Measurements from ENCODE around the gene TTC28. TPM values are rescaled to one million over a fixed set of nuclear protein-coding genes. Genes with fewer than 3 reads are reported as not detected.

Gene TTC28
- total and polyA plus RNA-seq, 8 donors: 2.2 to 18.6 (median 11.5) TPM

DNA sequence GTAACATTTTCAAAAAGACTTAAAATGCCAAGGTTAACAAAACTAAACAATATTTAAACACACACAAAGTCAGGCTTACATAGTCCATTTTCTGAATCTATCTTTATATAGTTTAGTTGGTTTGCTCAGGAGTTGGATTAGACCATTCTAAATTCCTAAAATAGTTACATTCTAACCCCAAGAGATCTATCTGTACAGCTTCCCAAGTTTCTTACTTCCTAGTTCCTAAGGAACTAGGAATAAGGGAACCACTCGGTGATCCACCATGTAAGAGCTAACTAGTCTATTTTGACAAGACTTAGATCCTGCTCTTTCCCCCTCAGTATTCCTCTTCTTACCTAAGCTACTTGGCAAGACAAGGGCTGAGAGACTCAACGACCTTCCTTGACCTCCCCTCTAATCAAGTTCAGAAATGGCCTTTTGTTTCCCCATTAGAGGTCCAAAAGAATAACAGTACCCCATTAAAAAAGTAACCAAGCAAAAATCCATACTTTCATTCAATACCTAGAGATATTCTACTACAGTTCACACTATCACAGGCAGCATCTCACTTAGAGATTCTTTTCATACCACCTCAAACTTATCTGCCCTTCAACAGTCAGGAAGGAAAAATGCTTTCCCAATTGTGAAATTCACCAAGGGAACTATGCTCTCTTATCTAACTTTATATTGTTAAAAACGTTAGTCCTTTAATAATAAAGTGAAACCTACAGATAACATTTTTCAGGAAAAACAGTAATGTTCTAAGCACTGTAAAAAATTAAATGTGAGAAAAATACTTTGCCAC, 253.1 kb downstream of the TTC28 start:
- DNase-seq (no peak), FAIRE-seq (peak; percentile 45), ATAC-seq (peak in 2 of 4 donors; percentile 26 to 35)
- no peaks in the 10 kb centered on the region for H3K27me3 ChIP-seq
- no peaks in the 10 kb centered on the region for H3K36me3 ChIP-seq
- peaks cover 13 to 22% (median 14%) of the 10 kb centered on the region in 3 donors for H3K4me1 ChIP-seq
- WGBS, 2 donors: 21 to 32% methylated on average over 3 of the region's 3 CpGs
- H3K27ac ChIP-seq: no peak overlapping the region
- H3K9me3 ChIP-seq: no peaks in the 10 kb centered on the region
- TF ChIP-seq, protein P1, sequence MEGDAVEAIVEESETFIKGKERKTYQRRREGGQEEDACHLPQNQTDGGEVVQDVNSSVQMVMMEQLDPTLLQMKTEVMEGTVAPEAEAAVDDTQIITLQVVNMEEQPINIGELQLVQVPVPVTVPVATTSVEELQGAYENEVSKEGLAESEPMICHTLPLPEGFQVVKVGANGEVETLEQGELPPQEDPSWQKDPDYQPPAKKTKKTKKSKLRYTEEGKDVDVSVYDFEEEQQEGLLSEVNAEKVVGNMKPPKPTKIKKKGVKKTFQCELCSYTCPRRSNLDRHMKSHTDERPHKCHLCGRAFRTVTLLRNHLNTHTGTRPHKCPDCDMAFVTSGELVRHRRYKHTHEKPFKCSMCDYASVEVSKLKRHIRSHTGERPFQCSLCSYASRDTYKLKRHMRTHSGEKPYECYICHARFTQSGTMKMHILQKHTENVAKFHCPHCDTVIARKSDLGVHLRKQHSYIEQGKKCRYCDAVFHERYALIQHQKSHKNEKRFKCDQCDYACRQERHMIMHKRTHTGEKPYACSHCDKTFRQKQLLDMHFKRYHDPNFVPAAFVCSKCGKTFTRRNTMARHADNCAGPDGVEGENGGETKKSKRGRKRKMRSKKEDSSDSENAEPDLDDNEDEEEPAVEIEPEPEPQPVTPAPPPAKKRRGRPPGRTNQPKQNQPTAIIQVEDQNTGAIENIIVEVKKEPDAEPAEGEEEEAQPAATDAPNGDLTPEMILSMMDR (IDR thresholded peaks at IDR 0.05): no peak
- no peak overlapping the region for H3K4me3 ChIP-seq
- intact Hi-C loops (cut with DNase I): no loop called here

GRCh38 chr22:28425211-28425610, 254.4 kb downstream of the TTC28 start:
- TF ChIP-seq, protein P1 (IDR thresholded peaks at IDR 0.05): no peak
- H3K4me3 ChIP-seq: no peak overlapping the region
- H3K4me1 ChIP-seq: peaks cover 11 to 22% (median 13%) of the 10 kb centered on the region in 3 donors
- 92 to 93% methylated on average over 2 of the region's 2 CpGs for WGBS, 2 donors
- H3K36me3 ChIP-seq: no peaks in the 10 kb centered on the region
- H3K27me3 ChIP-seq: no peaks in the 10 kb centered on the region
- no peak overlapping the region for H3K27ac ChIP-seq
- no peaks in the 10 kb centered on the region for H3K9me3 ChIP-seq
- FAIRE-seq: no peak
- ATAC-seq: no peak
- intact Hi-C loops (cut with DNase I): no loop called here
- DNase-seq: no peak

DNA sequence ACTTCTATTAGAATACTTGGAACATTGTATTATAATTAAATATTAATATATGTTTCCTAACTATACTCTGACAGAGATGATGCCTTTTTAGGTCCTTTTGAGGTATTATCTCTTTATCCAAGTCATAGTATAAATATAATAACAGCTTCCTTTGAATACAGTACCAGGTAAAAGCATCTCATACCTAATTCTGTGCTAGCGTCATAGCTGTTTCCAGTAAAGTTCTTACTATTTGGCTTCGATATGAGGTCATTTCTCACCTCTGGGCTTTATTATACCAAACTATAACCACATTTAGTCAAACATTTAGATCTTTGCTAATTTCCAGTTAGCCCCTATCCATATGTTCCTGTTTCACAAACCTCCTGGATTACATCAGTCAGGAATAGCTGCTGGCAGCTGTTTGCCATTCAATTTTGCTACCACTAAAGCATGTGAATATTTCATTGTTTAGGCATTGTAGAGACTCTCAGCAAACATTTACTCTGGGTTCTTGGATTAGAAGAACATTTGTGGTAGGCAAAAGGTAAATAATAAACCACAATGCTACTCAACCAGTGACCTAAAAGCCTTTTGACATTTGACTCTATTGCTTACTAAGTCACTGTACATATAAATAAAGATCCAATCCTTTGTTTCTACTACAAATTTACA, 255.1 kb downstream of the TTC28 start:
- WGBS, 2 donors: 92 to 94% methylated on average over 2 of the region's 2 CpGs
- intact Hi-C loops (cut with DNase I): no loop called here
- ATAC-seq (peak in 3 of 4 donors; percentile 52 to 64 (median 62)), DNase-seq (no peak), FAIRE-seq (no peak)
- Histone ChIP-seq H3K4me1 (peaks cover 13 to 26% (median 14%) of the 10 kb centered on the region in 3 donors), H3K36me3 (no peaks in the 10 kb centered on the region), H3K9me3 (no peaks in the 10 kb centered on the region), H3K27me3 (no peaks in the 10 kb centered on the region), H3K27ac (no peak overlapping the region), H3K4me3 (no peak overlapping the region)
- TF ChIP-seq, protein P1 (IDR thresholded peaks at IDR 0.05): no peak

DNA sequence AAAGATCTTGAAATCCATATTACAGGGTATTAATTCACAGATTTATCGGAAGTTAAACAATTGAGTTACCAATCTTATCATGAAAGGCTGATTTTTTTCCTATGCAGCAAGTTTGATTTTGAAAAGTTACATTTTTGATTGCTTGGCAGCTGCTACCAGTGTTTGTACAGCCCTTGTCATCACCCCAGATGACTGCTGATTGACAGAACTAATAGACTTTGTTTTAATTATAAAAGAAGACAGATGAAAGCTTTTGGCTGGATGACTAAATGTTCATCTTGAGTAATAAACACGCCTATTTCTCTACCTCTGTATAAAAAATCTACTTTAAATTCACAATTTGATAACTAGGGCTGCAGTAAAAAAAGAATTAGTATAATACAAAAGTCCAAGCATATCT, 259.7 kb downstream of the TTC28 start:
- Histone ChIP-seq H3K36me3 (no peaks in the 10 kb centered on the region), H3K4me3 (no peak overlapping the region), H3K9me3 (no peaks in the 10 kb centered on the region), H3K4me1 (peaks cover 5 to 21% (median 8%) of the 10 kb centered on the region in 3 donors), H3K27me3 (no peaks in the 10 kb centered on the region), H3K27ac (no peak overlapping the region)
- TF ChIP-seq, protein P1 (IDR thresholded peaks at IDR 0.05): no peak
- intact Hi-C loops (cut with DNase I): no loop called here
- ATAC-seq (no peak), FAIRE-seq (no peak), DNase-seq (no peak)
- 40 to 46% methylated on average over 2 of the region's 2 CpGs for WGBS, 2 donors

DNA sequence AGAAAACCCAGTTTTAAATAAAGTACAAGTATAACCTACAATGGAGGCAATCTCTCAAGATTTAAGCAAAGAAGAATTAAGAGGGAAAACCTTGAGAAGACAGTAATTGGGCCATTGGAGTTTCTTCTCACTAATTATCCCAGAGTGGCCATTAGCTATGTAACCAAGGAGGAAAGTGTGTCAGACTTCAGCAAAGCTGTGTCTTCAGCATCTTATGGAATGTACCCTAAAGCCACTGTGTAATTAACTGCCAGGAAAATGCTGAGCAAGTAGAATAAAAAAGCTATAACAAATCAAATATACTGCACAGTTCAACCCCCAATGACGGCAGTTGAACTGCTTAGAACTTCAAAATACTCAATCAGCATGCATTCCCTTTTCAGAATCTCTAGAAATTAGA, 261.6 kb downstream of the TTC28 start:
- H3K4me3 ChIP-seq: no peak overlapping the region
- WGBS, 2 donors: 95 to 97% methylated on average over 1 of the region's 1 CpG
- no peak for ATAC-seq
- H3K27ac ChIP-seq: no peak overlapping the region
- peaks cover 0 to 14% (median 6%) of the 10 kb centered on the region in 3 donors for H3K4me1 ChIP-seq
- no peaks in the 10 kb centered on the region for H3K36me3 ChIP-seq
- no peaks in the 10 kb centered on the region for H3K9me3 ChIP-seq
- intact Hi-C loops (cut with DNase I): no loop called here
- no peaks in the 10 kb centered on the region for H3K27me3 ChIP-seq
- FAIRE-seq: no peak
- DNase-seq: no peak
- TF ChIP-seq, protein P1 (IDR thresholded peaks at IDR 0.05): no peak
